ENCODE results near the gene TMEM176B. TPM values are rescaled to one million over a fixed set of nuclear protein-coding genes. Genes with fewer than 3 reads are reported as not detected.

Gene TMEM176B
- total and polyA plus RNA-seq, 2 donors from 2014 or later, result 345 to 542 TPM

GRCh38 chr7:150793569-150794238, 6.5 kb downstream of the TMEM176B start:
- intact Hi-C loops (cut with DNase I), result no loop called here
- H3K9ac ChIP-seq (ENCODE audit: low read length in 3 of 3), result no peak overlapping the region
- H3K27ac ChIP-seq (ENCODE audit: low read depth in 2 of 2, low read length in 2 of 2), result no peak overlapping the region
- no peaks in the 10 kb centered on the region for H3K9me3 ChIP-seq (ENCODE audit: control insufficient read depth in 2 of 3, insufficient read depth in 1 of 3, low read length in 3 of 3)
- peaks cover 0 to 13% (median 5%) of the 10 kb centered on the region in 3 donors for H3K4me1 ChIP-seq (ENCODE audit: control insufficient read depth in 2 of 3, insufficient read depth in 2 of 3, low read depth in 1 of 3, low read length in 3 of 3)
- no peak overlapping the region for H3K4me3 ChIP-seq (ENCODE audit: low read length in 3 of 3)
- H3K36me3 ChIP-seq (ENCODE audit: control insufficient read depth in 2 of 3, insufficient read depth in 3 of 3, low read length in 3 of 3), result peaks cover 0 to 21% (median 19%) of the 10 kb centered on the region in 3 donors
- FAIRE-seq (no peak), DNase-seq (no peak)
- H3K27me3 ChIP-seq (ENCODE audit: control insufficient read depth, insufficient read depth, low read length), result peaks cover 2% of the 10 kb centered on the region
- TF ChIP-seq CTCF (IDR thresholded peaks at IDR 0.05; ENCODE audit: borderline replicate concordance, extremely low read depth, insufficient read depth), result no peak

- no peak for DNase-seq
- H3K27me3 ChIP-seq (ENCODE audit: control insufficient read depth, insufficient read depth, low read length), result peaks cover 2% of the 10 kb centered on the region
- H3K4me3 ChIP-seq (ENCODE audit: low read length in 3 of 3), result no peak overlapping the region
- intact Hi-C loops (cut with DNase I), result no loop called here
- no peaks in the 10 kb centered on the region for H3K9me3 ChIP-seq (ENCODE audit: control insufficient read depth in 2 of 3, insufficient read depth in 1 of 3, low read length in 3 of 3)
- no peak overlapping the region for H3K27ac ChIP-seq (ENCODE audit: low read depth in 2 of 2, low read length in 2 of 2)
- H3K36me3 ChIP-seq (ENCODE audit: control insufficient read depth in 2 of 3, insufficient read depth in 3 of 3, low read length in 3 of 3), result peaks cover 0 to 21% (median 19%) of the 10 kb centered on the region in 3 donors
- peaks cover 0 to 14% (median 6%) of the 10 kb centered on the region in 3 donors for H3K4me1 ChIP-seq (ENCODE audit: control insufficient read depth in 2 of 3, insufficient read depth in 2 of 3, low read depth in 1 of 3, low read length in 3 of 3)
- TF ChIP-seq CTCF (IDR thresholded peaks at IDR 0.05; ENCODE audit: borderline replicate concordance, extremely low read depth, insufficient read depth), result no peak
- no peak overlapping the region for H3K9ac ChIP-seq (ENCODE audit: low read length in 3 of 3)
- FAIRE-seq, result no peak
These were observed 8.3 kb downstream of the TMEM176B start for GRCh38 chr7:150791746-150792452.

GRCh38 chr7:150791304-150791703, 8.9 kb downstream of the TMEM176B start:
- no peak for FAIRE-seq
- Histone ChIP-seq H3K9me3 (ENCODE audit: control insufficient read depth in 2 of 3, insufficient read depth in 1 of 3, low read length in 3 of 3) (no peaks in the 10 kb centered on the region), H3K36me3 (ENCODE audit: control insufficient read depth in 2 of 3, insufficient read depth in 3 of 3, low read length in 3 of 3) (peaks cover 0 to 21% (median 18%) of the 10 kb centered on the region in 3 donors), H3K4me1 (ENCODE audit: control insufficient read depth in 2 of 3, insufficient read depth in 2 of 3, low read depth in 1 of 3, low read length in 3 of 3) (peaks cover 0 to 14% (median 6%) of the 10 kb centered on the region in 3 donors), H3K27me3 (ENCODE audit: control insufficient read depth, insufficient read depth, low read length) (peaks cover under 1% of the 10 kb centered on the region), H3K9ac (ENCODE audit: low read length in 3 of 3) (no peak overlapping the region), H3K27ac (ENCODE audit: low read depth in 2 of 2, low read length in 2 of 2) (no peak overlapping the region), H3K4me3 (ENCODE audit: low read length in 3 of 3) (no peak overlapping the region)
- intact Hi-C loops (cut with DNase I), result no loop called here
- TF ChIP-seq CTCF (IDR thresholded peaks at IDR 0.05; ENCODE audit: borderline replicate concordance, extremely low read depth, insufficient read depth), result no peak
- DNase-seq, result no peak
